Measurements from ENCODE around the gene PFKFB4. TPM values are rescaled to one million over a fixed set of nuclear protein-coding genes. Genes with fewer than 3 reads are reported as not detected.

Gene PFKFB4
- total RNA-seq: 39.7 and 45.0 TPM in 2 replicates
- long read RNA-seq, transcript PFKFB4-201 (14 exons, 3,586 nt): major isoform, 137 of 193 reads
- long read RNA-seq, partial matches to known transcripts: 4 of 193 reads
- long read RNA-seq, other reads (novel, unspliced or antisense): 47 of 193 reads

DNA sequence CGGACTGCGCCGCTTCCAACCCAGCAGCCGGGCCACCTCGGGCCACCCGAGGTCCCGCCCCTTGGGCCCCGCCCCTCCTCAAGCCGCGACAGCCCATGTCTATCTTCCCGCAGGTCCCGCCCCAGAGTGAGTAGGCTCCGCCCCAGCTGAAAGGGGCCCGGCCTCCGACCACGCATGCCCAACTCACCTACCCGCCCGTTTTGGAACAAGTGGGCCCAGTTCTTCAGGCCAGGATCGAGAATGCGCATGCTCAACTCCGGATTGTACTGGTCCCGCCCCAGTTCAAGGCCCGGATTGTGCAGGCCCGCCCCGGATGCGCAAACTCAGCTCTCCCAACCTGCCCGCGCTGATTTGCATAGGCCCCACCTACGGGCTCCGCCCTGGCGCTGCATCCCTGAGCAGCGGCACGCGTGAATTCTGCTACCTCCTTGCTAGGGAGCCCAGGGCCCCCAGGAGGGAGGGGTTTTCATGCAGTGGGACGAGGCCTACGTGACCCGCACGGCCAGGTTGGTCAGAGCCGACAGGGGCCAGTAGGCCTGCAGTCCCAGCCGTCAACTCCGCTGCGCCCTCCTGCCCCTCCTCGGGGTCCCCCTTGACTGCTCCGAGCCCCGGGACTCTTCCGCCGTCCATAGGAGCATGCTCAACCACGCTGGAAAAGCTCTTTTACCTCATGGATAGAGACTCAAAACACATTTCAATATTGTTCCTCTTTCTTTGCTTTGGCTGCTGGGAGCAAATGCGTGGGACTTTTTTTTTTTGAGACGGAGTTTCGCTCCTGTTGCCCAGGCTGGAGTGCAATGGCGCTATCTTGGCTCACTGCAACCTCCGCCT, at the start of gene PFKFB4:
Gene PFKFB4, minus strand, starts transcription at position 8 of the 831 bp plus-strand sequence. CDS start 26 bp downstream, outside the sequence.
- Mint-ChIP-seq H3K27ac (peak within 1 kb of the TSS; percentile 93), H3K9me3 (ENCODE audit: low read depth) (no peaks in the 10 kb centered on the region), H3K36me3 (ENCODE audit: insufficient read depth) (no peaks in the 10 kb centered on the region), H3K4me1 (ENCODE audit: low read depth) (peaks cover 43% of the 10 kb centered on the region), H3K27me3 (no peaks in the 10 kb centered on the region), H3K4me3 (ENCODE audit: low read depth) (peak within 1 kb of the TSS; percentile 87)
- TF ChIP-seq, protein P1, sequence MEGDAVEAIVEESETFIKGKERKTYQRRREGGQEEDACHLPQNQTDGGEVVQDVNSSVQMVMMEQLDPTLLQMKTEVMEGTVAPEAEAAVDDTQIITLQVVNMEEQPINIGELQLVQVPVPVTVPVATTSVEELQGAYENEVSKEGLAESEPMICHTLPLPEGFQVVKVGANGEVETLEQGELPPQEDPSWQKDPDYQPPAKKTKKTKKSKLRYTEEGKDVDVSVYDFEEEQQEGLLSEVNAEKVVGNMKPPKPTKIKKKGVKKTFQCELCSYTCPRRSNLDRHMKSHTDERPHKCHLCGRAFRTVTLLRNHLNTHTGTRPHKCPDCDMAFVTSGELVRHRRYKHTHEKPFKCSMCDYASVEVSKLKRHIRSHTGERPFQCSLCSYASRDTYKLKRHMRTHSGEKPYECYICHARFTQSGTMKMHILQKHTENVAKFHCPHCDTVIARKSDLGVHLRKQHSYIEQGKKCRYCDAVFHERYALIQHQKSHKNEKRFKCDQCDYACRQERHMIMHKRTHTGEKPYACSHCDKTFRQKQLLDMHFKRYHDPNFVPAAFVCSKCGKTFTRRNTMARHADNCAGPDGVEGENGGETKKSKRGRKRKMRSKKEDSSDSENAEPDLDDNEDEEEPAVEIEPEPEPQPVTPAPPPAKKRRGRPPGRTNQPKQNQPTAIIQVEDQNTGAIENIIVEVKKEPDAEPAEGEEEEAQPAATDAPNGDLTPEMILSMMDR (IDR thresholded peaks at IDR 0.05; ENCODE audit: unreplicated experiment): peak; percentile 26
- DNase-seq (ENCODE audit: low spot score, unreplicated experiment): peak; percentile 99

DNA sequence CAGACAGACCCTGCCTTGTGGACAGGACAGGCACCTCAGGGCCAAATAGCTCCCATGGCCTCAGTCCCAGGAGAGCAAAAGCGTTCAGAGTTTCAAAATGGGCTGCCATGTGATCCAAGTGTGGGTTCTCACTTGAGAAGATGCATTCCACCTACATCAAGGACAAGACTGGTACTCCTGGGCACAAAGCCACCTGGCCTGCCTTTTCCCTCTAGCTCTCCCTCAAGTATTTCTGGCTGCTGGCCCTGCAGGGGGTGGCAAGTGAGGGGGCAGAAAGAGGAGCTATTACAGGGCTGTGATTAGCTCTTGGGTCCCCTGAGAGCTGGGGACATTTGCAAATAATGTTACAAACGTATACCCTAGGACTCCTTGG, 45.0 kb upstream of the PFKFB4 start:
- Mint-ChIP-seq H3K27ac (no peak overlapping the region), H3K4me1 (ENCODE audit: low read depth) (no peaks in the 10 kb centered on the region), H3K4me3 (ENCODE audit: low read depth) (no peak overlapping the region), H3K27me3 (no peaks in the 10 kb centered on the region), H3K36me3 (ENCODE audit: insufficient read depth) (peaks cover 14% of the 10 kb centered on the region), H3K9me3 (ENCODE audit: low read depth) (no peaks in the 10 kb centered on the region)
- TF ChIP-seq, protein P1 (IDR thresholded peaks at IDR 0.05; ENCODE audit: unreplicated experiment): no peak
- DNase-seq (ENCODE audit: low spot score, unreplicated experiment): no peak

DNA sequence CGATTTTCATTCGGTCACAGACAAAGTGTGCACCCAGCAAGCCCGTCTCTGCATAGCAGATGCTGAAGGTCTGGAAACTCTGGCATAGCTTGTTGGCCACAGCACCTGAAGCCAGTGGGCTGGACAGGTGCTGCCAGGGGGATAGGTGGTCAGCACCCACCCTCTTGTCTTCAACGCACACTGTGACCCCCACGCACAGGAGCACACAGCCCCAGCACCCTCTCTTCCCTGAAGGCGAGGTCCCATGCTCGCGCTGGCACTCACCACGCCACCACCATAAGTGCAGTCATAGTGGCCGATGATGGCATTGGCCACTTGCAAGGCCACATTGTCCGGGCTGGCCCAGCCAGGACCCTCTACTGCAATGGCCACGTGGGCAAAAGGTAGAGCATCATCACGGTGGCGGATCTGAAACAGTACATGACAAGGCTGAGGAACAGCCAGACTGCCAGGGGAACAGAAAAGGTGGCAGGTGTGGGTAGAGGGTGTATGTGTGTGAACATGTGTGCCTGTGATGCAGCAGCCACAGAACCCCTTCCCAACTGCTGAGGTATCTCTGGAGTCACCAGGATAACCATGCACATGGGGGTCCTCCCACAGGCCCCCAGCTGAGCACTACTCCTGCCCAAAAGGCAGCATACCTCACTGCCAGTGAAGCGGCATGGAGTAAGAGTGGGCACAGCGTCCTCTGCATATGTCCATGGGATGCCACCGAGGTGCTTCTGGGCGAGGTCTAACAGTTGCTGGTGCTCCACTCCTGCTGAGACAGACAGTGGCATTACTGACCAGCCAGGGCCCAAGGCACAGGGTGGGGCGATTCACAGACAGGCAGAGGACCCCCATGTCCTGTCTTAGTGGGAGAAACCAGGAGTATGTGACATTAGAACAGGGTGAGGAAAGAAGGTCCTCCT, 44.4 kb upstream of the PFKFB4 start:
- H3K4me3 Mint-ChIP-seq (ENCODE audit: low read depth): no peak overlapping the region
- no peak overlapping the region for H3K27ac Mint-ChIP-seq
- H3K4me1 Mint-ChIP-seq (ENCODE audit: low read depth): no peaks in the 10 kb centered on the region
- TF ChIP-seq, protein P1 (IDR thresholded peaks at IDR 0.05; ENCODE audit: unreplicated experiment): no peak
- peaks cover 14% of the 10 kb centered on the region for H3K36me3 Mint-ChIP-seq (ENCODE audit: insufficient read depth)
- no peaks in the 10 kb centered on the region for H3K9me3 Mint-ChIP-seq (ENCODE audit: low read depth)
- peaks cover 3% of the 10 kb centered on the region for H3K27me3 Mint-ChIP-seq
- DNase-seq (ENCODE audit: low spot score, unreplicated experiment): no peak

DNA sequence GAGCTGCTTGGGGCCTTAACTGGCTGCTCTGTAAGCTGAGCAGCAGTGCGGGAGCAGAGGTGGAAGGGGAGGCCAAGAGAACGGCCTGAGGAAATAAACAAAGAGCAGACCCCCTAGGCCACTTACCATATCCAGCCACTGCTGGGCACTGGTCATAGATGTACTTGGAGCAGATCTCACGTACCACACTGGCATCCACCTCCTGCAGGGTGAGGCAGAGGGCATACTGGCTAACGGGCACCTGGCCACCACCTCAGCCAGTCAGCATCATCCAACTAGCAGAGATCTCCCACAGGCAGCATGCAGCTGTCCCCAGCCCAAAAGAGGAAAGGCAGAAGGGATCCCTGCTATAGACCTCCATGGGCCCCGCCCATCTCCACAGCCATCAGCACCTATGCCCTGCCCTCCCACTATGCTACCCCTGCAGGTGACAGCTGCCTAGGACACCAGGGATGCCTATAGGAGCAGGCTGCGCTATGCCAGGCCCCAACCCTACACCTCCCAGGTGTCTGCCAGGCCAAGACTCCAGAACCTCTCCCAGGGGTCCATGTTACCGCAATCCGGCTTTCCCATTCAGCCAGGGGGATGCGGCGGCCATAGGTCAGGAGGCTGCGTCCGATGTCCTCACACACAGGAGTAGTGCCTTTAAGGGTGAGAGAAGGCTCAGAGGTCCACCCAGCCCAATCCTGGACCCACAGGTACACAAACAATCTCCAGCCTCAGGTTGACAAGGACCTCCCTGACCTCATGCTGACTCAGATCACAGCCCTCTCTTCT, 43.1 kb upstream of the PFKFB4 start:
- Mint-ChIP-seq H3K36me3 (ENCODE audit: insufficient read depth) (peaks cover 11% of the 10 kb centered on the region), H3K4me1 (ENCODE audit: low read depth) (no peaks in the 10 kb centered on the region), H3K4me3 (ENCODE audit: low read depth) (no peak overlapping the region), H3K27ac (no peak overlapping the region), H3K27me3 (peaks cover 6% of the 10 kb centered on the region), H3K9me3 (ENCODE audit: low read depth) (no peaks in the 10 kb centered on the region)
- TF ChIP-seq, protein P1 (IDR thresholded peaks at IDR 0.05; ENCODE audit: unreplicated experiment): no peak
- DNase-seq (ENCODE audit: low spot score, unreplicated experiment): no peak

Data from progenitor cell of endocrine pancreas (in vitro differentiated cells).